ENCODE data around the gene SPTAN1.
"Not testable (repeated sequence)": the region's sequence is repeated elsewhere in the genome, so short reads cannot be mapped to it uniquely, and the experiment has no call there.

SPTAN1 gene

DNA sequence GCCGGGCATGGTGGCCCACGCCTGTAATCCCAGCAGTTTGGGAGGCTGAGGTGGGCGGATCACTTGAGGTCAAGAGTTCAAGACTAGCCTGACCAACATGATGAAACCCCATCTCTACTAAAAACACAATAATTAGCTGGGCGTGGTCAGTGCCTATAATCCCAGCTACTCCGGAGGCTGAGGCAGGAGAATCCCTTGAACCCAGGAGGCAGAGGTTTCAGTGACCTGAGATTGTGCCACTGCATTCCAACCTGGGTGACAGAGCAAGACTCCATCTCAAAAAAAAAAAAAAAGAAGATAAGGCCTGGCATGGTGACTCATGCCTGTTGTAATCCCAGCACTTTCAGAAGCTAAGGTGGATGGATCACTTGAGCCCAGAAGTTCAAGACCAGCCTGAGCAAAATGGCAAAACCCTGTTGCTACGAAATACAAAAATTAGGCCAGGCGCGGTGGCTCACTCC is 114.1 kb downstream of the SPTAN1 start:
- not testable (repeated sequence) for DNase-seq (ENCODE audit: low read depth)

DNA sequence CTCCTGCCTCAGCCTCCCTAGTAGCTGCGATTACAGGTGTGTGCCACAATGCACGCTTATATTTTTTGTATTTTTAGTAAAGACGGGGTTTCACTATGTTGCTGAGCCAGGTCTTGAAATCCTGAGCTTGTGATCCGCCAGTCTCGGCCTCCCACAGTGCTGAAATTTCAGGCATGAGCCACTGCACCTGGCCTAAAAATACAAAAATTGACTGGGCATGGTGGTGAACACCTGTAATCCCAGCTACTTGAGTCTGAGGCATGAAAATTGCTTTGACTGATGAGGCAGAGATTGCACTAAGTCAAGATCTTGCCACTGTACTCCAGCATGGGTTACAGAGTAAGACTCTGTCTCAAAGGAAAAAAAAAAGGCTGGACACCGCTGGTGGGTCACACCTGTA is 117.4 kb downstream of the SPTAN1 start:
- no peak for DNase-seq (ENCODE audit: low read depth)

- DNase-seq (ENCODE audit: low read depth), result no peak
Observed at GRCh38 chr9:128675382-128675781, 123.0 kb downstream of the SPTAN1 start.

DNA sequence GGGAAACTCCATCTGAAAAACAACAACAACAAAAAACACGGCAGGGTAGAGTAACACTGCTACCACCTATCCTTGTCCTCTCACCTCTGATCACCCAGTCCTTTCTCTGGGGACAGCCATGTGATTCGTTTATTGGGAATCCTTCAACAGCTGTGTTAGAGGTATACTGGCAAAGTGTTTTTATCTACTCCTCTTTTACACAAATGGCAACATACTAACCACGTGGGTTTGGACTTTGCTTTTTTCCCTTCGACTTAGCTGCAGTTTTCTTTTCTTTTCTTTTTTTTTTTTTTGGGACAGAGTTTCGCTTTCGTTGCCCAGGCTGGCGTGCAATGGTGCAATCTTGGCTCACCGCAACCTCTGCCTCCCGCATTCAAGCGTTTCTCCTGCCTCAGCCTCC is 125.4 kb downstream of the SPTAN1 start:
- DNase-seq (ENCODE audit: low read depth), result no peak

Data from activated gamma-delta T cell treated with anti-CD3 and anti-CD28 coated beads, Interleukin-2, amount 50 U/mL, for 16 hours (primary cell).